Astrocyte (in vitro differentiated cells and primary cell): ENCODE data around the gene PAIP2. TPM values are rescaled to one million over a fixed set of nuclear protein-coding genes. Genes with fewer than 3 reads are reported as not detected.

Experiments
- DNase-seq: peaks from one replicate; pipeline ENCODE4 v3.0.0-alpha.2; 2010; ENCODE audit warnings: low read depth
- FAIRE-seq: peaks from 2 replicates; lab custom pipeline; 2011; peaks lifted over from hg19 to GRCh38; lab: Jason Lieb, UNC
- H2AFZ ChIP-seq: 2 replicates; pipeline ENCODE4 v1.6.0; 2012; ENCODE audit warnings: low read depth, low read length, inconsistent platforms
- H3K27ac ChIP-seq: 2 replicates; pipeline ENCODE4 v1.5.1; 2011; ENCODE audit warnings: low read depth, low read length, inconsistent platforms
- H3K27me3 ChIP-seq: 2 replicates; pipeline ENCODE4 v1.6.0; 2011; ENCODE audit warnings: low read length, inconsistent platforms; ENCODE audit not compliant: insufficient read depth
- H3K36me3 ChIP-seq: 2 replicates; pipeline ENCODE4 v1.5.1; 2011; ENCODE audit warnings: low read length, inconsistent platforms; ENCODE audit not compliant: insufficient read depth
- H3K4me1 ChIP-seq: 2 replicates; pipeline ENCODE4 v1.5.1; 2011; ENCODE audit warnings: low read length, inconsistent platforms; ENCODE audit not compliant: insufficient read depth
- H3K4me2 ChIP-seq: 2 replicates; pipeline ENCODE4 v1.6.0; 2012; ENCODE audit warnings: low read length, inconsistent platforms
- H3K4me3 ChIP-seq: 2 replicates; pipeline ENCODE4 v1.5.1; 2011; ENCODE audit warnings: low read depth, mild to moderate bottlenecking, low read length, inconsistent platforms; ENCODE audit not compliant: insufficient read depth
- H3K79me2 ChIP-seq: 2 replicates; pipeline ENCODE4 v1.6.0; 2012; ENCODE audit warnings: mild to moderate bottlenecking, low read length, inconsistent platforms; ENCODE audit not compliant: insufficient read depth
- H3K9ac ChIP-seq: 2 replicates; pipeline ENCODE4 v1.6.0; 2012; ENCODE audit warnings: mild to moderate bottlenecking, low read length, inconsistent platforms
- H3K9me3 ChIP-seq: 2 replicates; pipeline ENCODE4 v1.5.1; 2012; ENCODE audit warnings: low read depth, mild to moderate bottlenecking, low read length, inconsistent platforms; ENCODE audit not compliant: insufficient read depth
- H4K20me1 ChIP-seq: 2 replicates; pipeline ENCODE4 v1.6.0; 2012; ENCODE audit warnings: low read length, inconsistent platforms; ENCODE audit not compliant: insufficient read depth
- H3K27ac Mint-ChIP-seq: one replicate; pipeline ENCODE4 v1.8.0; 2021; ENCODE audit warnings: mild to moderate bottlenecking, mixed read lengths; ENCODE audit not compliant: unreplicated experiment
- H3K27me3 Mint-ChIP-seq: one replicate; pipeline ENCODE4 v1.8.0; 2021; ENCODE audit warnings: low read depth, mixed read lengths; ENCODE audit not compliant: unreplicated experiment
- H3K36me3 Mint-ChIP-seq: one replicate; pipeline ENCODE4 v1.8.0; 2021; ENCODE audit warnings: low read depth, mixed read lengths; ENCODE audit not compliant: unreplicated experiment
- H3K4me1 Mint-ChIP-seq: one replicate; pipeline ENCODE4 v1.8.0; 2021; ENCODE audit warnings: low read depth, mixed read lengths; ENCODE audit not compliant: unreplicated experiment
- H3K4me3 Mint-ChIP-seq: one replicate; pipeline ENCODE4 v1.8.0; 2021; ENCODE audit warnings: mild to moderate bottlenecking, moderate library complexity, mixed read lengths; ENCODE audit not compliant: unreplicated experiment
- H3K9me3 Mint-ChIP-seq: one replicate; pipeline ENCODE4 v1.8.0; 2021; ENCODE audit warnings: mild to moderate bottlenecking, mixed read lengths; ENCODE audit not compliant: unreplicated experiment
- CTCF ChIP-seq: IDR thresholded peaks from 2 replicates; pipeline ENCODE4 v1.5.1; 2011; ENCODE audit warnings: low read depth, mild to moderate bottlenecking, inconsistent platforms, low read length, moderate library complexity; ENCODE audit not compliant: insufficient read depth
- EZH2 ChIP-seq: IDR thresholded peaks from 2 replicates; pipeline ENCODE4 v1.6.1; 2012; ENCODE audit warnings: mild to moderate bottlenecking, low read length, inconsistent platforms; ENCODE audit not compliant: insufficient read depth
- total RNA-seq: library from RNA; stranded (reverse); gene quantifications from 2 replicates; pipeline ENCODE4 v1.2.1, GENCODE V29; 2021

Gene PAIP2
- total RNA-seq, 1 donor from 2014 or later: 75.3 TPM

GRCh38 chr5:139404484-139404840 lies 62.8 kb downstream of the PAIP2 start:
- Histone ChIP-seq H2AFZ (peak overlapping the region; percentile 82), H3K27me3 (no peaks in the 10 kb centered on the region), H3K9ac (peak overlapping the region; percentile 83), H3K4me2 (peak overlapping the region; percentile 90), H3K79me2 (no peaks in the 10 kb centered on the region), H3K27ac (peak overlapping the region; percentile 92), H4K20me1 (no peaks in the 10 kb centered on the region), H3K9me3 (no peaks in the 10 kb centered on the region), H3K4me1 (peaks cover 9% of the 10 kb centered on the region), H3K4me3 (peak overlapping the region; percentile 65), H3K36me3 (no peaks in the 10 kb centered on the region)
- H3K36me3 Mint-ChIP-seq: peaks cover under 1% of the 10 kb centered on the region
- peak overlapping the region; percentile 100 for H3K27ac Mint-ChIP-seq
- peaks cover 2% of the 10 kb centered on the region for H3K4me1 Mint-ChIP-seq
- no peak for TF ChIP-seq EZH2
- TF ChIP-seq CTCF: no peak
- no peak for FAIRE-seq
- H3K27me3 Mint-ChIP-seq: no peaks in the 10 kb centered on the region
- H3K9me3 Mint-ChIP-seq: no peaks in the 10 kb centered on the region
- DNase-seq: no peak
- peak overlapping the region; percentile 97 for H3K4me3 Mint-ChIP-seq

GRCh38 chr5:139406963-139407362 lies 65.3 kb downstream of the PAIP2 start:
- no peak overlapping the region for H3K4me3 Mint-ChIP-seq
- DNase-seq (no peak), FAIRE-seq (no peak)
- Histone ChIP-seq H3K27ac (no peak overlapping the region), H4K20me1 (no peaks in the 10 kb centered on the region), H3K27me3 (no peaks in the 10 kb centered on the region), H3K4me3 (no peak overlapping the region), H3K36me3 (no peaks in the 10 kb centered on the region), H3K9me3 (no peaks in the 10 kb centered on the region), H3K4me2 (no peak overlapping the region), H2AFZ (no peak overlapping the region), H3K79me2 (no peaks in the 10 kb centered on the region), H3K9ac (no peak overlapping the region), H3K4me1 (peaks cover 9% of the 10 kb centered on the region)
- no peaks in the 10 kb centered on the region for H3K9me3 Mint-ChIP-seq
- H3K27ac Mint-ChIP-seq: no peak overlapping the region
- H3K4me1 Mint-ChIP-seq: peaks cover 2% of the 10 kb centered on the region
- H3K36me3 Mint-ChIP-seq: peaks cover under 1% of the 10 kb centered on the region
- H3K27me3 Mint-ChIP-seq: no peaks in the 10 kb centered on the region
- no peak for TF ChIP-seq CTCF
- TF ChIP-seq EZH2: no peak

GRCh38 chr5:139407517-139407916 lies 65.9 kb downstream of the PAIP2 start:
- H3K4me1 Mint-ChIP-seq: peaks cover 2% of the 10 kb centered on the region
- FAIRE-seq (no peak), DNase-seq (no peak)
- H3K4me3 ChIP-seq: no peak overlapping the region
- no peak overlapping the region for H3K4me3 Mint-ChIP-seq
- H3K27ac ChIP-seq: no peak overlapping the region
- H3K36me3 Mint-ChIP-seq: peaks cover 5% of the 10 kb centered on the region
- no peak overlapping the region for H3K9ac ChIP-seq
- H3K9me3 Mint-ChIP-seq: no peaks in the 10 kb centered on the region
- TF ChIP-seq EZH2 (no peak), CTCF (no peak)
- no peaks in the 10 kb centered on the region for H4K20me1 ChIP-seq
- H3K79me2 ChIP-seq: no peaks in the 10 kb centered on the region
- no peak overlapping the region for H3K27ac Mint-ChIP-seq
- no peaks in the 10 kb centered on the region for H3K27me3 ChIP-seq
- H3K4me2 ChIP-seq: no peak overlapping the region
- H3K4me1 ChIP-seq: peaks cover 9% of the 10 kb centered on the region
- no peaks in the 10 kb centered on the region for H3K9me3 ChIP-seq
- no peaks in the 10 kb centered on the region for H3K27me3 Mint-ChIP-seq
- no peaks in the 10 kb centered on the region for H3K36me3 ChIP-seq
- no peak overlapping the region for H2AFZ ChIP-seq
